GM19043 (cell line): ENCODE measurements around the gene SYT13.
A peak's percentile ranks its signal among the peaks of the same experiment; 100 is the strongest.
"Not testable (repeated sequence)": the region's sequence is repeated elsewhere in the genome, so short reads cannot be mapped to it uniquely, and the experiment has no call there.

ENCODE experiments used
- ATAC-seq: cut with Tn5 transposase; IDR thresholded peaks from one replicate; pipeline ENCODE4 v1.9.1; 2021; ENCODE audit warnings: low read depth; ENCODE audit not compliant: unreplicated experiment

Gene SYT13

DNA sequence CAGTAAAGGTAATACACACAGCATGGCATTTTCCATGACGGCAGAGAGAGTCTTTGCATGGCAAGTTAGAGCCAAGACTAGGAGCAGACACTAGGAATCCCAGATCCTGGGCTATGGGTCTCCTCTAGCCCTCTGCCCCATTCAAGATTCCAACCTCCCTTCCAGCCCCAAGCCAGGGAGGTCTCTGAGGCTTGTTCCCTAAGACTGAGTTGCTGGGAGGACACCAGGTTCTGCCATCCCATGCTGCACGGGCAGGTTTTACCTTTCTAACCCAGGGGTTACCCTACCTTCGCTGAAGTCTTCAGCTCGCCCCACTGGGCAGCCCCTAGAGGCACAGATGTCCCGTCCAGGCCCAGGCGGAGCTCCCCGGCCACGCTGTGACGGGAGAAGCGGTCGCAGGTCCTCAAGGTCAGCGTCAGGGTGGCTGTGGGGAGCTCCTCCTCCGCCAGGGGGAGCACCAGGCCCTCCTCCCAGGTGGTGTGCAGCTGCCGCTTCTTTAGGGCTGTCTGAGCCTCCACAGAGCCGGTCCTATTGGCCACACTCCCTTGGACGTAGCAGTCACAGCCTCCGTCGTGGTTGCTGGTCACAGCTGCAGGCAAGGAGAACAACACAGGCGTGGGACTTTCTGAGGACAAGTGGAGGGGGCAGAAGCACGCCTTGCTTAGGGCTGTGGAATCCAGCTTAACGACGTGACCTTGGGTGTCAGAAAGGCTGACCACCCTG is 33.8 kb downstream of the SYT13 start:
- no peak for ATAC-seq

DNA sequence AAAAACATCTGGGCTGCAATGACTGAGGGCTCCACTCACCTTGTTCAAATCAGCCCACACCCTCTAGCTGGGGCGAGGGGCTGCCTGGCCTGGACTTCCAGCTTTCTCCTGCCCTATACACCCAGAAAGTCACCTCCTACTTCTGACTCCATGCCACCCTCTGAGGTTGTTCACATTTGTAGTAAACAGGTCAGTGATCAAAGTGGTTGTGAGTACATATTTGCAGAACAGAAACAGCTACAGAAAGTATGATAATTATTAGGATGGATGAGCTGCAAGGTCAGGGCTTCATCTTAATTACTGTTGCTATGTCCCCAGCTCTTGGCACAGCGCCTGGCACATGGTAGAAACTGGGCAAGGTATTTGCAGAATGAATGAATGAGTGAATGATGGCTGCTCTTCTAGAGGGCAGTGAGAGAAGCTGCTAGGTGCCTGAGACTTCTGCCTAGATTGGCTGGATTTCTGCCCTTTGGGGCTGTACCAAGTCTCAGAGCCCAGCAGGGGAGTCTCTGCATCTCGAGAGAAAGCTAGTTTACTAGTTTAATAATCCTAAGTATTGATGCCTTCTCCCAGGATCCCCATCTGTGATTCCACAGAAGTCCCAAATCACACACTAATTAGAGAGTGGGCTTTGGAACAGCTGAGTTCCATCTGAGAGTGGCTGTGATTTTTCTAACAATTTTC is 36.0 kb downstream of the SYT13 start:
- no peak for ATAC-seq

DNA sequence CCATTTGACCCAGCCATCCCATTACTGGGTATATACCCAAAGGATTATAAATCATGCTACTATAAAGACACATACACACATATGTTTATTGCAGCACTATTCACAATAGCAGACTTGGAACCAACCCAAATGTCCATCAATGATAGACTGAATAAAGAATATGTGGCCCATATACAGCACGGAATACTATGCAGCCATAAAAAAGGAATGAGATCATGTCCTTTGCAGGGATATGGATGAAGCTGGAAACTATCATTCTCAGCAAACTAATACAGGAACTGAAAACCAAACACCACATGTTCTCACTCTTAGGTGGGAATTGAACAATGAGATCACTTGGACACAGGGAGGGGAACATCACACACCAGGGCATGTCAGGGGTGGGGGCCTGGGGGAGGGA is 36.8 kb downstream of the SYT13 start:
- not testable (repeated sequence) for ATAC-seq

DNA sequence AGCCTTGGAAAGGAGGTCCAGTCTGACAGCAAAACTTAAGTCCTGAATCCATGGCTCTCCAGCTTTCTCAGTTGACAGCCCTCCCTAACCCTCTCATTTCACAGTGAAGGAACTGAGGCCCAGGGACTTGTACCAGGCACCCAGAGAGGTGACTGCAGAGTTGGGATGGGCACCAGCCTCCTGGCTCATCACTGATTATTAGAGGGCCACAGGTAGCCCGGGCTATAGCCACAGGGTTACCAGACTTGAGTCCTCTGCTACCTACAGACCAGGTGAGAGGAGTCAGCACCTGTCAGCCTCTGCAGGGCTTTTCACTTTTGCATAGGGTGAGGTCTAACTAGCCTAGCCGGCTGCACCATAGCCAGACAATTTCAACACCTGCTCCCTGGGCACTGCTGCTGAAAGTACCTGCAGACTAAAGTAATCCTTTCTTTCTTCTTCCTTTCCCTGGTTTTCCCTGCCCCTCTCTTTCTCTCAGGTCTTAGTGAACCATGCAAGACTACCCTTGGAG is 37.6 kb downstream of the SYT13 start:
- ATAC-seq, result no peak

DNA sequence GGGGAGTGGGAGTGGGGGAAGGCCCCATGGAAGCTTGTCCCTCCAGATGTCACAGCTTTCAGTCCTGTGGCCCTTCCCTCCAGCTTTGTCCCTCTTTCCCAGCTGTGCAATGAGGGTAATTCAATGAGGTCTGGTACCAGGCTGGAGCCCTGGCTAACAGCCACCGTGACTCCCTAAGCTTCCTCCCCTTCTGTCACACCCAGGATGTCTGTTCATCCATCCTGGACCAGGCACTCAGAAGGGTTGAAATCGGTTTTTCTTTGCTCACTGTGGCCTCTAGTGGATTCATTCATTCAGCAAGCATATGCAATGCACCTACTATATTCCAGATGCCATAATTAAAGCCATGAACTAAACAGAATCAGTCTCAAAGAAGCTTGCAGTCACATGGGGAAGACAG is 38.7 kb downstream of the SYT13 start:
- ATAC-seq, result no peak

DNA sequence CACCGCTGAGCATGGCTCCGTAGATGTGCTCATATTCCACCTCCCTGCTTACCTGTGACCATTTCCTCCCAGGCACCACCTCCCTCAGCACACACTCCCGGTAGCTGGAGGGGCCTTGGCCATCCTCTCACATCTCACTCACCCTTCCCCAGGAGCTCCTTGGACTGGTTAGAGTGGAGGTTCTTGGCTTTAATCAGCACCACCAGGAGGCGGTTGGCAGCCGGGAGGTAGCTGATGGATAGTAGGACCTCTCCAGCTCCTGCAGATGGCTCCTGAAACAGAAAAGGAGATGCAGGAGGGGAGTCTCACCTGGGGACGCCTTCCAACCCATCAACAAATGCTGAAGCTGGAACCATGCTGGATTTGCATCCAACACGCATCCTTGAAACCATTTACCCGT is 39.9 kb downstream of the SYT13 start:
- ATAC-seq, result no peak

DNA sequence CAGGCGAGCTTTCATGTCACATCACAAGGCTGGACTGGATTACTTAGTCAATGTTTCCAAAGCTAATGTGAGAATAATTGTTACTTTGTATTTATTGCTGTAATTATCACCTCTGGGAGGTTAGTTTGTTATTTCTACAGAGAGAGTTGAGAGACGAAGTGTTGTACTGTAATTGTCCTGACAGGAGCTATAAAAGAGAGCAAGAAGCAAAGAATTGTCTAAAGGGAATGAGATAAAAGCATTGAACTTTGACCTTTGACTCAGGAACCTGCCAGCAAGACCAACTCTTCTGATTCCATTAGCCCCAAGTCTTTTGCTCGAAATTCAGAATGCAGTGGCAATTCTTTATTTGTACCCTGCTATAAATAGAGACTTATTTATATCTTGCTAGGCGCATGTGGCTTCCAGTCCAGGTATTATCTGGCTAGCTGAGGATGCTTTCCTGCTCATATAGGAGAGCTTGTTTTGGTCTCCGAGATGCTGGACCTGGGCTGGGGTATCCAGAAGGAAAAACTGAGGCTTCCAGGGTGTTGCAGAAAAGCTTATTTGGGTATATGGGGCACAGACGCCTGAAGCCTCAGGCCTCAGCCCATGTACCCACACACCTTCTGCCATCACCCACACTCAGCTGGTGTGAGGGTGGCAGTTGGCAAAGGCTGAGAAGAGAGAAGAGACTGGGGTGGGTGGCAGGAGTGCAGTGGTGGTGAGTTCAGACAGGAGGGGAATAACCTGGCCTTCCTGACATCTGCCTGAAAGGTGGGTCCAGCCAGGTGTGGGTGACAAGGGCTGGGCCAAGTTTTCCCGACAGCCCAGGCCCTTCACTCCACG is 40.7 kb downstream of the SYT13 start:
- no peak for ATAC-seq

DNA sequence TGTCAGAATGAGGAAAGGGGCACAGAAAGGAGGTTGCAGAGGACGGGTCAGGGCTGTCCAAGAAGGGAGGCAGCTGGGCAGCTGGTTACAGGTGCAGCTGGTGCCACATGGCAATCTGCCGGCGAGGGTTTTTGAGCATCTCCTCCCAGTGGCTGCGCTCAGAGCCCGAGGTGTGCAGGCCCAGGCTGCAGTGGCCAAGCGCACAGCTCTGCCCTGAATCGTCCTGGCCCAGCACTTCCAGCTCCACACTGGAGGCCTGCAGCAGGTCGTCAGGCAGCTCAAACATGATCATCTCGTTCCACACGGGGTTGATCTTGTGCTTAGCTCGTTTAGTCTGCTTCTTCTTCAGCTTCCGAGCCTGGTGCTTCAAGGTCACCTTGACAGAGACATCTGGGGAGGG is 42.2 kb downstream of the SYT13 start:
- no peak for ATAC-seq

DNA sequence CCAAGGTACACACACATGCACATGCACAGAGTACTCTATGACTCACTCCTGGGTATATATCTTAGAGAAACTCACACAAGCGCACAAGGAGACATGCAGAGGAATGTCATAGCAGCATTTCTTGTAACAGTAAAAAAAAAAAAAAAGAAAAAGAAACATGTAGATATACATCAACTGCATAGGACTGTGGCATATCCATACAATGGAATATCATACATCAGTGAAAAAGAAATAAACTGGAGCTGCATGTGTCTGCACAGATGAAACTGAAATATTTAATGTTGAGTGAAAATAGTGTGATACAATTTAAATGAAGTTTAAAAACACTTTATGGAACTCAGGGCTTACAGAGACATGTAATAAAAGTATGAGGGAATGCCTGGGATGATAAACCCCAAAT is 46.4 kb downstream of the SYT13 start:
- no peak for ATAC-seq

DNA sequence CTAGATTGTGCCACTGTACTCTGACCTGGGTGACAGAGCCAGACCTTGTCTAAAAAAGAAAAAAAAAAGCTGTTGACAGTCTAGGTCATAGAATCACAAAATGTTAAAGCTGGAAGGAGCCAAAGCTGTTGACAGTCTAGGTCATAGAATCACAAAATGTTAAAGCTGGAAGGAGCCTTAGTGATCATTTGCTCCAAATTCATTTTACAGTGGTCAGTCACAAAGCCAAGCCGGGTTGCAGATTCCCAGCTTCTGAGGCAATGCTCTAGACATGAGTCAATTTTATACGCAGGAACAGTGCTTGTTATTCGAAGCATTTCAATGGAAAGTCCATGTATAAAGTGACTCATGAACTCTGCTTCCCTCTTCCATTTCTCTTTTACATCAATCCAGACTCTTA is 47.4 kb downstream of the SYT13 start:
- no peak for ATAC-seq

DNA sequence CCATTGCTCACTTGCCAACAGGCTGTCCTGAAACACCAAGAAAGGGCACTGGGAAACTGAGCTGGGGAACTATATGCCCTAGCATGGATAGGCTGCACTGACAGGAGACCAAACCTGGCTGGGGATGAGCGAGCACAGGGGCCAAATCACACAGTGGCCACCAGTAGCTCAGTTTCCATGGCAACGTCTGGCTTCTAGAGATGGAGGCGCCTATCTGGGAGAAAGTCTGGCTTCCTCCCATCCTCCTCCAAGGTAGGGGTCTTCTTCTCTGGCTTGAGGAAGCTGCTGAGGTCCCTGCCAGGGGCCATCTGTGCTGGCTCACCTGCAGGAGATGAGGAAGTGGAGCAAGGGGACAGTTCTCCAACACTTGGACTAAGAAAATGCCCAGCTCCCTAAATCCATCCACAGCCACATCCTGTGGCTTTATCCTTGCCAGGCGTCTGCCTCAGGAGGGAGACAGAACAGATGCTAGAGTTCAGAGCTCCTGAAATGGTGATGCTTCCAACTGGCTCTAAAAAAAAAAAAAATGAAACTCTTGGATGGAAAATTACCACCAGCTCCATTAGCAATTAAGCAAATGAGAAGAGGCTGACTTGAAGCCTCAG is 48.3 kb downstream of the SYT13 start:
- no peak for ATAC-seq

DNA sequence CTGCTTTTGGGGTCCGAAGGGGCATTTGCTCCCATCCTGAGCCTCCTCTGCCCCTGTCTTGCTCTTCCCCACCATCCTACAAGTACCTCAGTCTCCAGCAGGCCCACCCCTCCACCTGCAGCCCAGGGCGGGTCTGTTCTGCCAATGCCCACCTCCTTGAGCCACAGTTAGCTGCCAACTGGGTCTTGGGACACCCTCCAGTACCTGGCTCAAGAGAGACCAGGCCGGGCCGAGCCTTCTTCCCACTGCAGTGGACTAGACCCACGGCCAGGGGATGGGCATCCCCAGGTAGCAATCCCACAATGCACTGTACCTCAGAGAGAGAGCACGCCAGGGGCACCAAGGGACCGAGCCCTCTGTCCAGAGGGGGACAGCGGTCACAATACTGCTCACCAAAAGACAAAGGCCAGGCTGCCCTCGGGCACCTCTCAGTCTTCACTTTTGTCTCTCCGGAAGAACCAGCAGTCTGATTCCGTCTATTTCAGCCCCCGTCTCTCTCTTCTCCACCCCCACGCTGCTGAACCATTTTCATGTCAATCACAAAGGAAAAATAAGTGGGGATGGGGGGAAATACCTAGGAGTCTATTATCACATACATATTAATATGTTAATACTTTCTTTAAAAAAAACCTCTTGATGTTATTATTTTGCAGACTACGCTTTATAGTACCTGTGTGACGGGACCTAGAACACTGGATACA is 51.7 kb downstream of the SYT13 start:
- no peak for ATAC-seq

DNA sequence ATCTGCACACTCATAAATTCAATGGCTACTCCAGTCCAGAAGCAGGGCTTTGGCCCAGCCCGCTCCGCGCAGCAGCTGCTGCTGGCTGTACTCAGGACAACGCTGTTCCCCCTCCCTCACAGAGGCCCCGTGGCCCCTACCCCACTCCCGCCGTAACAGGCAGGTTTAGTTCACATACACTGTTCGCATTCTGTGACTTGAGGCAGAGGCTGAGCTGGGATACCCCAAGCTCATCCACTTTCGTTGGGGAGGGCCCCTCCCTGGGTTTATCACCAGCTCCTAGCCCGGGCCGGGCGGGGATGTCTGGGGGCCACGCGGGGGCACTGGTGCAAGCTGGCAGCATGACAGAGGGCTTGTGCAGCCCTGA is 52.4 kb downstream of the SYT13 start:
- no peak for ATAC-seq

DNA sequence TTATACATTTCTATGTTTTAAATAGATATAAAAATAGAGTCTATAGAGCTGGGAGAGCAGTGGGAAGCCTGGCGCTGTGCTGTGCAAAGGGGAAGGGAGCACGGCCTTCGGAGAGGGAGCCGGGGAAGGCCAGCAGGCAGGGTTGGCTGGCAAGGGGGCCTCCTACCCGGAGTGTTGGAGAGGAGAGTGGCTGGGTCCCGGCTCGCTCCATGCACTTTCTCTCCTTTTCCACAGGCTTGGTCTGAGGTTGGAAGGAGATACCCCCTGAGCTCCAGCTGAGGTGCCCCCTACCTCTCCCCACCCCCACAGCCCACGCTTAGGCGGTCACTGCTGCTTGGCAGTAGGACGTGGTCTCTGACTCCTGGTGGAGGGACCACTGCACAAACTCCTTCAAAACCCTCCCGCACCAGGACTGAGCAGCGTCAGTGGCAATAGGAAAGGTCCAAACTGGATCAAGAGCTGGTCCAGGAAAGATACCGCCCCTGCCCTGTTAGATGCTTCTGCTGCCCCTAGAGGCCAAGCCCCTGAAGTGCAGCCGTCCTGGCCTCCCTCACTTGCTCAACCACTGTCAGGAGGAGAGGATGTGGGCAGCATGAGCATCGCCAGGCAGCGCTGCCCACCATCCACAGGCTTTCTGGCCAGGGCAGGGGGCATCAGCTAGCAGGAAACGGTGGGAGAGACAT is 52.9 kb downstream of the SYT13 start:
- peak; percentile 83 for ATAC-seq

DNA sequence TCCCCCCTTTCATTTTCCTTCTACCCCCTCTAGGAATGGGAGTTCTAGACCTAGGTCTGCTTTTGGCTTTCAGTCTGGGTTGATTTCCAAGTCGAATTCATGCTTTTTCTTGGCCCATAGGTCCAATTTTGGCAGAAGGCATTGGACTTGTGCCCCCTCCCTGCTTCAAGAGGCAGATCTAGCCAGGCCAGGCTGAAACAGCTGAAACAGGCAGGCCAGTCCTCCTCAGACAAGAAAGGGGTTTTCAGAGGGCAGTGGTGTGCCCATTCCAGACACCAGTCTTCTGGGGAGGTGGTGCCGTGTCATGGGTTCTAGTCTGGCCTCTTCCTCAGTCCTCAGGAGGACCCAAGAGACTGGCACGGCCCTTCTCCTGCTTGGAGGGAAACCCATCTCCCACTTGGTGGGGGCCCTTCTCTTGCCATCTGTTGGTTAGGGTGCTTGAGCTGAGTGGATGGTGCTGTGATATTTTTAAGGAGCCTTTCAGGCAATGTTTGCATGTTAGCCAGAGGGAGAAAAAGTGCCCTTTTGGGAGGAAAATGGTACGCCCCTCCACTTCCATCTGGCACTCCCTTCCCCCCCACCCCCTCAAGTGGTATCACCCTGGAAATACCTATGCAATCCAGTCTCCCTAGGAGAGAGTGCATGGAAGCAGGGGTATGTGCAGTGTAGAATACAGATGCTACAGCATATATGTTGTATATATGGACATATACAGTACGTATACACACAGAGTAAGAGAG is 53.6 kb downstream of the SYT13 start:
- ATAC-seq, result no peak

DNA sequence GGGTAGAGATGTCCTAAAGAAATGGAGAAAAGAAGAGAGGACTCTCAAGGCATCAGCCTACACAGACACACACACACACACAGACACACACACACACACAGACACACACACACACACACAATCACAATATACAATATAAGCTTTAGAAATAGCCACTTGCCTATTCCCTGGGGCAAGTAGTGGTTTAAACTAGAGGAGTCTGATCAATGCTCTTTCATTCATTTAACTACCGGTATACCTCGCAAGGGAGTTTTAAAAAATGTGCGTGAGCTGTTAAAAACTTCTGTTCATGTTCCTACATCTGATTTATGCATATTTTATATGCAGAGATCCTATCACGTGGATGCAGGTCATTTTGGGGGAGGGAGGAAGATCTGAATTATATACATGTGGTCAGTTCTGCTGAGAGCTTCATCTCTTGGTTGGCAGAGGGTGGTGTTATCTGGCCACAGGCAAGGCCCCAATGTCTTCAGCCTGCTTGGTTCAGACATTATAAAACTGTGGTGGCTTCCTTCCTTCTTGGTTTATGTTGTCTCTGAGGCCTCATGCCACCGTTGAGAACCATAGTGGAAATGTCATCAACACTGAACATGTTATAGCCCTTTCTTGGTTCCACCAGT is 56.6 kb downstream of the SYT13 start:
- ATAC-seq, result no peak

DNA sequence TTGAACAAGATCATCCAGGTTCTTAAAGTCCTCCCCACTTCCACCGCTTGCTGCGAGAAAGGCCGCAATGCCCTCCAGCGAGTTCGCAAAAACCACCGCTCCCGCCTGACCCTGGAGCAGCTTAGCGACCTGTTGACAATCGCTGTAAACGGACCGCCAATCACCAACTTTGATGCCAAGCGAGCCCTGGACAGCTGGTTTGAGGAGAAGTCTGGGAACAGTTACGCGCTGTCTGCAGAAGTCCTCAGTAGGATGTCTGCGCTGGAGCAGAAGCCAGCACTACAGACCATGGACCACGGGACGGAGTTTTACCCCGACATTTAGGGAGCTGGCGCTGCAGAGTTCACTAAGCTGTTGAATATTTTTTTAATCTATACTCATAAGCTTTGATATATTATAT is 58.3 kb downstream of the SYT13 start:
- no peak for ATAC-seq

DNA sequence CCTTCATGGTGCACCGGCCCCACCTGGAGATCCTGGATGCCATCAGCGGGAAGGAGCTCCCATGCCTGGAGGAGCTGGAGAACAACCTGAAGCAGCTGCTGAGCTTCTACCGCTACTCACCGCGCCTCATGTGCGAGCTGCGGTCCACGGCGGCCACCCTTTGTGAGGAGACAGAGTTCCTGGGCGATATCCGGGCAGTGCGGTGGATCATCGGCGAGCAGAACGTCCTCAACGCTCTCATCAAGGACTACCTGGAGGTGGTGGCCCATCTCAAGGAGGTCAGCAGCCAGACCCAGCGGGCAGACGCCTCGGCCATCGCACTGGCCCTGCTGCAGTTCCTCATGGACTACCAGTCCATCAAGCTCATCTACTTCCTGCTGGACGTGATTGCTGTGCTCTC is 59.2 kb downstream of the SYT13 start:
- ATAC-seq, result no peak
